ENCODE measurements around the gene EDDM13. TPM values are rescaled to one million over a fixed set of nuclear protein-coding genes. Genes with fewer than 3 reads are reported as not detected.

EDDM13 gene
- total RNA-seq, 2 experiments from 2014 or later: 0.30 to 0.76 TPM

DNA sequence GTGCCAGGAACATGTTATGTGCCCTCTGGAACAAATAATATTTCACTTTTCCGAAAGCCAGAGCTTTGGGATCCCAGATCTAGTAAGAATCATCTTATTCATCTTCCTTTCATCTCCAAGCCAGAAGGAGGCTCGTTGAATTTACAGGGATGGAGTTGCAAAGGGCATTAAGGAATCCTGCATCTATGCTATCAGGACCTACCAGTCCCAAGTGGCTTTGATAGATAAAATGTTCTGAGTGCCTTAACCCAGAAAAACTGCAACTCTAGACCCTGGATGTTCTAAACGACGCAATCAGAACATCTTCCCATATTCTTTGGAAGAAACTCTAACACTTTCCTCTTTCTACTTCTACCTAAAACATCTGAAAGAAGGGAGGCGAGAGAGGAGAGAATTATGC, 9.2 kb upstream of the EDDM13 start:
- ChIA-PET POLR2A (interaction anchor here (0.6 kb wide), 1 partner anchor 9 kb away, joined by 3 read pairs; the partner anchor contains the start of gene EDDM13), CTCF (interaction anchor here (5.1 kb wide), 1 partner anchor 10 kb away, joined by 27 read pairs; no protein-coding TSS in a partner anchor)
- no peak overlapping the region for H3K27ac Mint-ChIP-seq
- peaks cover 3% of the 10 kb centered on the region for H3K4me1 Mint-ChIP-seq
- no peaks in the 10 kb centered on the region for H3K9me3 Mint-ChIP-seq (ENCODE audit: low read depth)
- no peaks in the 10 kb centered on the region for H3K36me3 Mint-ChIP-seq (ENCODE audit: low read depth)
- no peaks in the 10 kb centered on the region for H3K27me3 Mint-ChIP-seq
- DNase-seq: no peak
- intact Hi-C loops (cut with DNase I, micrococcal nuclease): no loop called here
- ATAC-seq: no peak
- no peak overlapping the region for H3K4me3 Mint-ChIP-seq

DNA sequence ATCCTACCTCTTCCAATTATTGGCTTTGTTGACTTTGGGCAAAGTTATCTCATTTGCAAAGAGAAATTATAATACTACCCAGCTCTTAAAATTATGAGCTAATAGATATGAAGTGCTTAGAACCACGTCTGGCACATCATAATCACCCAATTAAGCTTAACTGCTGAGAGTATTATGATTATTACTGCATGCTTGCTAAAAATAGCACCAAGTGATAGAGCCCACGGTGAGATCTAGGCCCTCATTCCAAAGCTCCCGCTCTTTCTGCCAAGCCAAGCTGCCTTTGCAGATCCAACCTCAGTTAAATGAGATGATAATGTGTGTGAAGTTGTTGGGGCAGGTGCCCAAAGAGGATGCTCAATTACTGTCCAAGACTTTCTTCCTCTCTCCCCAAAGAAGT, 6.5 kb upstream of the EDDM13 start:
- Mint-ChIP-seq H3K27ac (no peak overlapping the region), H3K4me1 (peaks cover 3% of the 10 kb centered on the region), H3K27me3 (no peaks in the 10 kb centered on the region), H3K36me3 (ENCODE audit: low read depth) (peaks cover 2% of the 10 kb centered on the region), H3K9me3 (ENCODE audit: low read depth) (no peaks in the 10 kb centered on the region), H3K4me3 (no peak overlapping the region)
- CTCF ChIA-PET: interaction anchor here (0.6 to 5.1 kb wide), 4 partner anchors 9 to 717 kb away, joined by 3 to 27 read pairs (median 4); no protein-coding TSS in a partner anchor
- POLR2A ChIA-PET: no interaction called here
- intact Hi-C loops (cut with DNase I, micrococcal nuclease): no loop called here
- DNase-seq (no peak), ATAC-seq (no peak)

DNA sequence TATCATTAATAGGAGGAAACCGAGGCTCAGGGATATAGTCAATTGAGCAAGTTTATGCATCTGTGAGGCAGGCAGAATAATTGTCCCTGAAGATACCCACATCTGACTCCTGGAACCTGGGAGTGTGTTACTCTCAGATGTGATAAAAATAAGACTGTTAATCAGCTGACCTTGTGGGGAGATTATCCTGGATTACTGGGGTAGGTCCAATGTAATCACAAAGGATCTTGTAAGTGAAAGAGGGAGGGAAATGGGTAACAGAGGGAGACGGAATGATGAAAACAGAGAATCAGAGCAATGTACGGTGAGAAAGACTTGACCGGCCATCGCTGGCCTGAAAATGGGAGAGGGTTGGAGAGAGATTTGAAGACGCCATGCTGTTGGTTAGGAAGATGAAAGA, 3.2 kb upstream of the EDDM13 start:
- Mint-ChIP-seq H3K27ac (no peak overlapping the region), H3K4me1 (no peaks in the 10 kb centered on the region), H3K4me3 (no peak overlapping the region), H3K36me3 (ENCODE audit: low read depth) (peaks cover 2% of the 10 kb centered on the region), H3K27me3 (no peaks in the 10 kb centered on the region), H3K9me3 (ENCODE audit: low read depth) (no peaks in the 10 kb centered on the region)
- ChIA-PET CTCF (no interaction called here), POLR2A (no interaction called here)
- ATAC-seq (no peak), DNase-seq (no peak)
- intact Hi-C loops (cut with DNase I, micrococcal nuclease): no loop called here

GRCh38 chr19:56270676-56271075, 1.9 kb upstream of the EDDM13 start:
- Mint-ChIP-seq H3K4me1 (no peaks in the 10 kb centered on the region), H3K27ac (no peak overlapping the region), H3K36me3 (ENCODE audit: low read depth) (peaks cover 2% of the 10 kb centered on the region), H3K27me3 (no peaks in the 10 kb centered on the region), H3K9me3 (ENCODE audit: low read depth) (no peaks in the 10 kb centered on the region), H3K4me3 (no peak overlapping the region)
- intact Hi-C loops (cut with DNase I, micrococcal nuclease): no loop called here
- DNase-seq (no peak), ATAC-seq (no peak)
- POLR2A ChIA-PET: interaction anchor here (0.6 kb wide), 1 partner anchor 162 kb away, joined by 4 read pairs; no protein-coding TSS in a partner anchor
- CTCF ChIA-PET: interaction anchor here (0.9 to 2.1 kb wide), 2 partner anchors 17 to 63 kb away, joined by 3 to 8 read pairs; no protein-coding TSS in a partner anchor

- Mint-ChIP-seq H3K36me3 (ENCODE audit: low read depth) (peaks cover 2% of the 10 kb centered on the region), H3K4me1 (no peaks in the 10 kb centered on the region), H3K27me3 (no peaks in the 10 kb centered on the region), H3K4me3 (no peak overlapping the region), H3K27ac (no peak overlapping the region), H3K9me3 (ENCODE audit: low read depth) (no peaks in the 10 kb centered on the region)
- ATAC-seq (no peak), DNase-seq (no peak)
- POLR2A ChIA-PET: interaction anchor here (0.6 kb wide), 1 partner anchor 163 kb away, joined by 4 read pairs; no protein-coding TSS in a partner anchor
- intact Hi-C loops (cut with DNase I, micrococcal nuclease): no loop called here
- CTCF ChIA-PET: interaction anchor here (0.9 to 2.1 kb wide), 2 partner anchors 18 to 62 kb away, joined by 3 to 8 read pairs; no protein-coding TSS in a partner anchor
These were observed 1.4 kb upstream of the EDDM13 start for GRCh38 chr19:56271151-56271550.

- H3K36me3 Mint-ChIP-seq (ENCODE audit: low read depth): peaks cover 2% of the 10 kb centered on the region
- DNase-seq (no peak), ATAC-seq (no peak)
- H3K9me3 Mint-ChIP-seq (ENCODE audit: low read depth): no peaks in the 10 kb centered on the region
- CTCF ChIA-PET: interaction anchor here (0.7 to 1.4 kb wide), 3 partner anchors 8 to 707 kb away, joined by 3 read pairs; no protein-coding TSS in a partner anchor
- no peak overlapping the region for H3K4me3 Mint-ChIP-seq
- intact Hi-C loops (cut with DNase I, micrococcal nuclease): no loop called here
- H3K27ac Mint-ChIP-seq: no peak overlapping the region
- no peaks in the 10 kb centered on the region for H3K27me3 Mint-ChIP-seq
- POLR2A ChIA-PET: no interaction called here
- no peaks in the 10 kb centered on the region for H3K4me1 Mint-ChIP-seq
These were observed 1.1 kb downstream of the EDDM13 start for GRCh38 chr19:56273563-56274117.

- Mint-ChIP-seq H3K9me3 (ENCODE audit: low read depth) (peaks cover 2% of the 10 kb centered on the region), H3K27ac (no peak overlapping the region), H3K36me3 (ENCODE audit: low read depth) (peaks cover 4% of the 10 kb centered on the region), H3K27me3 (no peaks in the 10 kb centered on the region), H3K4me1 (no peaks in the 10 kb centered on the region), H3K4me3 (no peak overlapping the region)
- intact Hi-C loops (cut with DNase I, micrococcal nuclease): no loop called here
- DNase-seq: no peak
- ChIA-PET POLR2A (no interaction called here), CTCF (no interaction called here)
- no peak for ATAC-seq
These were observed 10.3 kb downstream of the EDDM13 start for GRCh38 chr19:56282809-56283208.

GRCh38 chr19:56284746-56285145, 12.2 kb downstream of the EDDM13 start:
- intact Hi-C loops (cut with DNase I, micrococcal nuclease): no loop called here
- peaks cover 9% of the 10 kb centered on the region for H3K36me3 Mint-ChIP-seq (ENCODE audit: low read depth)
- CTCF ChIA-PET: no interaction called here

DNA sequence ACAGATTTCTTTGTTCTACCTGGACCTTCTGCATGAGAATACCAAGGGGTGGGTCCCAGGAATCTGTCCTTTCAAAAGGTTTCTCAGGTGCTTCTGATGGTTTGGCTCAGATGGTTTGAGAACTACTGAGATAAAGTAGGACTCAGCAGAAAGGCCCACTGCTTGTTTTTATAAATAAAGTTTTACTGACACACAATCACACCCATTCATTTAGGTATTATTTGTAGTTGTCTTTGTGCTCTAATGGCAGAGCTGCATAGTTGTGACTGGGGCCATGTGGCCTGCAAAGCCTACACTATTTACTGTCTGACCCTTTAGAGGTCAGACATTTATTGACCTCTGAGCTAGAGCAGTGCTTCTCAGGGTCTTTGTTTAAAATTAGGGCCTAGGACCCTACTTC, 17.6 kb downstream of the EDDM13 start:
- no peak overlapping the region for H3K27ac Mint-ChIP-seq
- DNase-seq (no peak), ATAC-seq (no peak)
- H3K4me3 Mint-ChIP-seq: no peak overlapping the region
- POLR2A ChIA-PET: interaction anchor here (0.7 kb wide), 1 partner anchor 916 kb away, joined by 3 read pairs; no protein-coding TSS in a partner anchor
- peaks cover 5% of the 10 kb centered on the region for H3K4me1 Mint-ChIP-seq
- intact Hi-C loops (cut with DNase I, micrococcal nuclease): no loop called here
- peaks cover 20% of the 10 kb centered on the region for H3K36me3 Mint-ChIP-seq (ENCODE audit: low read depth)
- CTCF ChIA-PET: interaction anchor here (0.6 to 1.0 kb wide), 2 partner anchors 37 to 226 kb away, joined by 4 read pairs; no protein-coding TSS in a partner anchor
- H3K27me3 Mint-ChIP-seq: no peaks in the 10 kb centered on the region
- H3K9me3 Mint-ChIP-seq (ENCODE audit: low read depth): no peaks in the 10 kb centered on the region

More at GRCh38 chr19:56284746-56285145, 12.2 kb downstream of the EDDM13 start:
- H3K4me1 Mint-ChIP-seq: no peaks in the 10 kb centered on the region
- no peaks in the 10 kb centered on the region for H3K27me3 Mint-ChIP-seq
- DNase-seq (no peak), ATAC-seq (no peak)
- no peak overlapping the region for H3K27ac Mint-ChIP-seq
- no peak overlapping the region for H3K4me3 Mint-ChIP-seq
- H3K9me3 Mint-ChIP-seq (ENCODE audit: low read depth): no peaks in the 10 kb centered on the region
- POLR2A ChIA-PET: no interaction called here

DNA sequence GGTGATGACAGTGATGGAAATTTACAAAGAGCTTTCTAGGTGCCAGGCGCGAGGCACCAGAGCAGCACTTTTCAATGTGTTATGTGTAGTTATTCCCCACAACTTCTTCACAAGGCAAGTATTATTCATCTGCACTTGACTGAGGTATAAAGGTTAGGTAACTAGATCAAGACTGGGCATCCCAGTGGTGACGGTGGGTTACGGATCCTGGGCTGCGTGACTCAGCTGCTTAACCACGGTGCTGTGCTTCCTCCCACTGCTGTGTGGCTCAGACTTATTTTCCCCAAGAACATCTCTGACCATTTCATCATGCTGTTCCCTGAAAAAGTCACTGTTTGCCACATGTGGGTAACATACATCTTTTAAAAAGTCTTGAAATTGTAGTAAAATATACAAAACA, 19.3 kb downstream of the EDDM13 start:
- POLR2A ChIA-PET: no interaction called here
- Mint-ChIP-seq H3K36me3 (ENCODE audit: low read depth) (peaks cover 24% of the 10 kb centered on the region), H3K4me3 (no peak overlapping the region), H3K27ac (no peak overlapping the region), H3K9me3 (ENCODE audit: low read depth) (no peaks in the 10 kb centered on the region), H3K27me3 (no peaks in the 10 kb centered on the region), H3K4me1 (peaks cover 5% of the 10 kb centered on the region)
- DNase-seq: peak; percentile 54
- CTCF ChIA-PET: interaction anchor here (0.5 to 0.7 kb wide), 3 partner anchors 105 to 515 kb away, joined by 3 to 4 read pairs (median 3); no protein-coding TSS in a partner anchor
- peak; percentile 39 for ATAC-seq
- intact Hi-C loops (cut with DNase I, micrococcal nuclease): no loop called here

GRCh38 chr19:56294549-56294948, 22.0 kb downstream of the EDDM13 start:
- no peaks in the 10 kb centered on the region for H3K9me3 Mint-ChIP-seq (ENCODE audit: low read depth)
- DNase-seq (no peak), ATAC-seq (no peak)
- intact Hi-C loops (cut with DNase I, micrococcal nuclease): no loop called here
- no peak overlapping the region for H3K4me3 Mint-ChIP-seq
- H3K36me3 Mint-ChIP-seq (ENCODE audit: low read depth): peaks cover 23% of the 10 kb centered on the region
- peaks cover 5% of the 10 kb centered on the region for H3K4me1 Mint-ChIP-seq
- no peaks in the 10 kb centered on the region for H3K27me3 Mint-ChIP-seq
- ChIA-PET POLR2A (no interaction called here), CTCF (interaction anchor here (0.7 kb wide), 1 partner anchor 138 kb away, joined by 3 read pairs; no protein-coding TSS in a partner anchor)
- H3K27ac Mint-ChIP-seq: no peak overlapping the region

Measured in activated CD4-positive, alpha-beta T cell treated with anti-CD3 and anti-CD28 coated beads for 36 hours (primary cell).